Stromal cell of bone marrow (primary cell): ENCODE data around the gene E2F3.
"Not testable (repeated sequence)": the region's sequence is repeated elsewhere in the genome, so short reads cannot be mapped to it uniquely, and the experiment has no call there.

Experiments
- DNase-seq: peaks from one replicate; pipeline ENCODE4 v3.0.0-alpha.2; 2012; ENCODE audit warnings: low read depth

Gene E2F3

DNA sequence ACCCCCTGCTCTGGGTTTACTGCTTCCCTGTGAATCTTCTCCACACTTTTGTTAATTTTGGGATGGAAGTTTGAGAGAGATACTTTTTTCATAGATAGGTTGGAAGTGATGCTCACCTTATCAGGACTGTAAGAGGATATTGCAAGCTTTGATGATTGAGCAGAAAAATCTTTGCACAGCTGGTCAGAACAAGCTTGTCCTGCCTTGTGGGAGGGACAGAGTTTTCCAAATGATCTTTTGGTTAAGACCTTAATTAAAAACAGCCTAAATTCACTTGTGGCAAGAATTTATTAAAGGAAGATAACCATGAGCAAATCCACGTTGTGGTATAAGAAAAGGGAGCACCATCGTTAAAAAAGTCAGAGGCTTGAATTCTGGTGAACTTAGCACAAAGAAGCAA is 32.2 kb downstream of the E2F3 start:
- no peak for DNase-seq

- DNase-seq: no peak
Measured at GRCh38 chr6:20434766-20435165, 33.1 kb downstream of the E2F3 start.

- DNase-seq: no peak
Measured at GRCh38 chr6:20436719-20437118, 35.0 kb downstream of the E2F3 start.

GRCh38 chr6:20437639-20438038 is 36.0 kb downstream of the E2F3 start:
- DNase-seq: no peak

- no peak for DNase-seq
Measured at GRCh38 chr6:20438462-20439070, 36.9 kb downstream of the E2F3 start.

- no peak for DNase-seq
Measured at GRCh38 chr6:20439558-20439957, 37.9 kb downstream of the E2F3 start.

- no peak for DNase-seq
Measured at GRCh38 chr6:20440296-20440695, 38.6 kb downstream of the E2F3 start.

DNA sequence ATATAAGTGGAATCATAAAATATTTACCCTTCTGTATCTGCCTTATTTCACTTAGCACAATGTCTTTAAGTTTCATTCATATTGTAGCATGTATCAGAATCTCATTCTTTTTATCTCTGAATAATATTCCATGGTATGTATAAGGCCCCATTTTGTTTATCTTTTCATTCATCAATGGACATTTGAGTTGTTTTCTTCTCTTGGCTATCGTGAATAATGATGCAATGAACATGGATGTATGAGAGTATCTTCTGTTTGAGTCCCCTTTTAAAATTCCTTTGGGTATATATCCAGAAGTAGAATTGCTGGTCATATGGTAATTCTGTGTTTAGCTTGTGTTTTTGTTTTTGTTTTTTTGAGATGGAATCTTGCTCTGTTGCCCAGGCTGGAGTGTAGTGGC is 39.6 kb downstream of the E2F3 start:
- no peak for DNase-seq

GRCh38 chr6:20441921-20442320 is 40.2 kb downstream of the E2F3 start:
- DNase-seq: no peak

GRCh38 chr6:20444786-20445271 is 43.1 kb downstream of the E2F3 start:
- DNase-seq: peak; percentile 35

DNA sequence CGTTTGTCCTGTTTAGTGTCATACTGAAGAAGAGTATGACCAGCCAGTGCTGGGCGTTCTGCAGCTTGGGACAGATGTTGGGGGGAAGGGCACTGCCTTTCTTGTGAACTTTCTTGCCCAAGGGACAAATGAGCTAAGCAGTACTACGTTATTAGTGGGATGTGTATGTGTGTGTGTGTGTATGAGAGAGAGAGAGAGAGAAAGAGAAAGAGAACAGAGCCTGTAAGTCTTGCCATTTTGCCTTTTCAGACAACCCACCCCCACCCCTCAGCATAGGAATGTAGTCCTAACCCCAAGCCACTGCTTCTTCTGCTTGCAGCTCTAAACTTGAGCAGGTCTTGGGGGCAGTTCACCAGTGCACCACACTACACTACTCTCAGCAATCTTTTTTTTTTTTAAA is 45.5 kb downstream of the E2F3 start:
- DNase-seq: no peak

DNA sequence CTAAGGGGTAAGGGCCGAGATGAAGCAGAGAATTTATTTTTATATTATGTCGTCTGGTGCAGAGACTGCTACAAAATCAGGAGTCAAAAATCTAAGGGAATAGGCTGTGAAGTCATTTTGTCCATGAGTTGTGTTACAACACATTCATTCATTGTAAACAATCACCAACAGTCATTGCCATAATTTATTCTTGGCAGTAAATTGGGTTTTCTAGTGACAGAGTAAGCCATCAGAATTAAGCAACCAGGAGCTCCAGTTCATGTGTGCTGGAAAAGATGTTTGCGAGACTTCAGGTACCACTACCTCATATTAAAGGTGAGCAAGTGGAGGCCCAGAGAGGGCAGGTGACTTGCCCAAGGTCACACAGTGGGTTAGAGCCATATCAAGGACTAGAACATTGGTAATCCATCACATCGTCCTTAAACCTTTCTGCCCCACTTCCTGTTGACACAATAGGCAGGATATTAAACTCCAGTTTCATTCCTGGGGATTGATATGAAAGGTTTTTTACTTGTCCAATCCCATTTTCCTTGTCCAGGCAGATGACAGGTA is 46.0 kb downstream of the E2F3 start:
- DNase-seq: no peak

DNA sequence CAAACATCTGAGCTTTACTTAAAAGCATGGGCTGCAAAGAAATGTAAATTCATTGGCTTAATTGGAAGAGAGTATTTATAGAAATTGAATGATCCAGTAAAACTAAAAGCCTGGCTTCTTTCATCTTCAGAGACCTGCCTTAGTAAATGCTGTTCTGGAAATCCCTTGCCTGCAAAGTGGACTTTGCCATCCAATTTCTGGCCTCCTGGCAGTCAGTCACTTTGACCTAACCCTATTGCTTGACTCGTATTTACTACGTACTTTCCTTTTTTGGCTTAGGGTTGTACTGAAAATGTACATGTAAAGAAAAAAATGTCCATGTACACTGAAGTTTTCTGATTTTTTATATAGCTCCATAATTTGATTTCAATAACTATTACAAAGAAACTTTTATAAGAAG is 47.1 kb downstream of the E2F3 start:
- no peak for DNase-seq

- DNase-seq: no peak
Measured at GRCh38 chr6:20454204-20454824, 52.6 kb downstream of the E2F3 start.

DNA sequence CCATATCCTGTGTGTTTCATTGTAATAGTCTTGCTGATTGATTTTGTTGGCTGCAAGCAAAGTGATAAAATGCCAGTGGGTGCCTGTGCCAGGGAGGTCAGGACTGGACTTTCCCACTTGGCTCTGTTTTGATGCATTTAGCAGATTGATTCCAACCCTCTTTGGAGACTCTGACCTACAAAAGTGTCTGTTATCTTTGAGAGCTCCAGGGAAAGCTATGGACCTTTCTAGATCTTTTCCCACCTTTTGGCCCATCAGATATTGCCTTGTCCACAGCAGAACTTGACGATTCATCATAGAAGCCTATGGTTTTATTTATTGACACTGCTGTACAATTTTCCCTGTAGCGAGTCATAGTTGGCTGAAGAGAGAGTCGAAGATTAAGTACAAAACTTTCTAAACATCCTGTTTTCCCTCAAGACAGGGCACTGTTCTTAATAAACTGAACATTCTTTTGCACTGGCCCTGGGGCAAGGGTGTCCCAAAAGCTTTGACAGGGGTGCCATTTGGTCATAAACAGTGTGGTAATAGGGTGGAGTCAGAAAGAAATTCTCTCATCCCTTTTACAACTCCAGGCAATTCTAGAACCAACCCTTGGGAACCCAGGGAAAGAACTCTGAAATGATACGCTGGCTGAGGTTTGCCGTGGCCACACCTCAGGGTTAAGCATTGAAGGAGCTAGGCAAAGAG is 53.7 kb downstream of the E2F3 start:
- no peak for DNase-seq

- DNase-seq: no peak
Measured at GRCh38 chr6:20458027-20458894, 56.6 kb downstream of the E2F3 start.

GRCh38 chr6:20459682-20460081 is 58.0 kb downstream of the E2F3 start:
- DNase-seq: no peak

DNA sequence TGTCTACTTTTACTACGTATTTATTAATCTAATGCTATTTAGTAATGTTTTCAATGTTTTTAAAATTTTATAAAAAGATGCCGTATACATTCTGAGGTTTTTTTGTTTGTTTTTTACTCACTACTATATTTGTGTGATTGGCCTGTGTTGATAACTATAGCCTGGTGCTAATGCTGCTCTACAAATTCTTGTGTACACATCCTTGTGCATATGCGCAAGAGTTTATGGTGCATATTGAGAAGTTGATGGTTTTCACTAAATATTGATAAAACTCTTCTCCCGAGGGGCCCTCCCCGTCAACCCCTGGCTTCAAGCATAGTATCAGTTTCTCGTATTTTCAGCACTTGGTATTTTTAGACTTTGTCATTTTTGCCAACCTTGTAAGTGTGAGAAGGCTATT is 59.9 kb downstream of the E2F3 start:
- no peak for DNase-seq

DNA sequence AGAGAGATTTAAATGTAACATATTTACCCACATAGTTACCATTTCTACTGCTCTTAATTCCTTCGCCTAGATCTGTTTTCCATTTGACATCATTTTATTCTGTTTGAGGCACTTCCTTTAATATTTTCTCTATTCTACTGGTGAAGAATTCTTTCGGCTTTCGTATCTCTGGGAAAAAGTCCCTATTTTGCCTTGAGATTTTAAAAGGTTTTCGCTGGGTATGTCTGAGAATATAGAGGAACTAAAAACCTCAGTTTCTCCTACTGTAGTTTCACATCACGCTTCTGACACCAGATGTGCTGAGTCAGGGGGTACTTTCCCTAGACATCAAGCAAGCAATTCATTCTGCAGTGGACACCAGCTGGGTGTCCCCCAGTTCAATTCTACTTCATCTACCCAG is 61.7 kb downstream of the E2F3 start:
- no peak for DNase-seq

DNA sequence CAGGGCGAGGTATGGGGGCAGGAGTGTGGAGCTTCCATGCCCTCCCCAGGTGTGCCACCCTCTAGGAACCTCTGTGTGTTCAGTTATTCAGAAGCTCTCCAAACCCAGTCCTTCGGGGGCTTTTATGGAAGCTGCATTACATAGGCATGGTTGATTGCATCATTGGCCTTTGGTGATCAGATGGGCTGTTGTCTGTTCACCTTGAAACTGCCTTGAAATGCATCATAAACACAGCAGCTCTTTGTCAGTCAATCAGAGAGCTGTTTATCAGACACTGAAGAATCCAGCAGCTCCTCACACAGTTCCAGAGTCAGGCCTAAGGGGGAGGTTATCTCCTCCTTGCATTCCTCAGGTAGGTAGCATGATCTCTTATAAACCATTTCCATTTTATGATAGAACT is 62.4 kb downstream of the E2F3 start:
- DNase-seq: no peak

GRCh38 chr6:20464847-20465246 is 63.2 kb downstream of the E2F3 start:
- DNase-seq: no peak

DNA sequence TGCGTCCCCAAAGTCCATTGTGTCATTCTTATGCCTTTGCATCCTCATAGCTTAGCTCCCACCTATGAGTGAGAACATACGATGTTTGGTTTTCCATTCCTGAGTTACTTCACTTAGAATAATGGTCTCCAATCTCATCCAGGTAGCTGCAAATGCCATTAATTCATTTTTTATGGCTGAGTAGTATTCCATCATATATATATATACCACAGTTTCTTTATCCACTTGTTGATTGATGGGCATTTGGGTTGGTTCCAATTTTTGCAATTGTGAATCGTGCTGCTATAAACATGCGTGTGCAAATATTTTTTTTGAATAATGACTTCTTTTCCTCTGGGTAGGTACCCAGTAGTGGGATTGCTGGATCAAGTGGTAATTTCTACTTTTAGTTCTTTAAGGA is 63.9 kb downstream of the E2F3 start:
- DNase-seq: not testable (repeated sequence)
